Measurements from ENCODE around the gene TMEM176B.

Gene TMEM176B

DNA sequence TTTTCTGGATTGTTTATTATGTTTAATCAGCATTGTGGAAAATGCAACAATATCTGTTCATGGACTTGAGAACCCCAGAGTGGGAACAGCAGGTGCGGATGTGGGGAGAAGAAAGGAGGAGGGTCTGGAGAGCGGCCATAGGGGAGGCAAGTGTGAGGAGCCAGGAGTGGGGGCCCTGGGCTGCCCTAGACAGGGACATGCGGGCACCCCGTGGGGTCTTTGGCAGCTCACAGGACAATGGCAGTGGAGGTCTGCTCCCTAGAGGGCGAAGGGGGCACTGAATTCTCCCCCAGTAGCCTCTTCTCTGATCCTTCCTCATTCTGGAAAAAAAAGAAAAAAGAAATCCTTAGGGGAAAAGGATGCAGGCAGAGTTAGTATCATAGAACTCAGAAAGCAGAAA lies 8.9 kb downstream of the TMEM176B start:
- no peak overlapping the region for H3K27ac Mint-ChIP-seq

DNA sequence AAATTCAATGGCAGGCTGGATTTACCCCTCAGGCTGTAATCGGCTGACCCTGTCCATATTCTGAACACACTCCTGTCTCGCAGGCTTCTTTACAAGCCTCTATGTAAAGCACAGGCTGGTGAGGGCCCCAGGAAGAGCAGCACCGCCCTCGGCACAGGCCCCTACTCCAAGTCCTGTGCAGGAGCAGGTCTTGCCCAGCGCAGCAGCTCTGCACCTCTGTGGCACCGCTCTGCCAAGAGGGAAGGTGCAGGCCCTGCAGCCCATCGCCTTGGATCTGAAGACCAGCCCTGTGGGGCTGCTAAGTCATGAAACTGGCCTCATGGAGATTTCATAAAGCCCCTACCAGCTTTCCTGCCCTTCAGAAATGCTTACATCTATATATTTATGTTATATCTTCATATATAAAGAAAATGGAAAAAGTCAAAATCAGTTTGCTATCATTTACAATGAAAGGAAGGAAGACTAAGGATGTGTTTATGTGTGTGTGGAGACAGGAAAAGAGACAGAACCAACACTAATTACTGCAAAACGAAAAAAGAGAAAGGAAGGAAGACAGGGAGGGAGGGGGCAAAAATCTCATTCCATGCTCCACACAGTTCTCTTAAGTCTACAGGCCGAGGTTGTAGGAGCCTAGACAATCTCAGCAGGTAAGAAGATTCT lies 9.6 kb downstream of the TMEM176B start:
- H3K9me3 Mint-ChIP-seq: no peaks in the 10 kb centered on the region
- peaks cover 13% of the 10 kb centered on the region for H3K27me3 Mint-ChIP-seq (ENCODE audit: low read depth, poor library complexity)
- H3K4me3 Mint-ChIP-seq: no peak overlapping the region
- no peaks in the 10 kb centered on the region for H3K36me3 Mint-ChIP-seq (ENCODE audit: low read depth)
- H3K27ac Mint-ChIP-seq: no peak overlapping the region
- no peak for DNase-seq
- TF ChIP-seq, protein P1, sequence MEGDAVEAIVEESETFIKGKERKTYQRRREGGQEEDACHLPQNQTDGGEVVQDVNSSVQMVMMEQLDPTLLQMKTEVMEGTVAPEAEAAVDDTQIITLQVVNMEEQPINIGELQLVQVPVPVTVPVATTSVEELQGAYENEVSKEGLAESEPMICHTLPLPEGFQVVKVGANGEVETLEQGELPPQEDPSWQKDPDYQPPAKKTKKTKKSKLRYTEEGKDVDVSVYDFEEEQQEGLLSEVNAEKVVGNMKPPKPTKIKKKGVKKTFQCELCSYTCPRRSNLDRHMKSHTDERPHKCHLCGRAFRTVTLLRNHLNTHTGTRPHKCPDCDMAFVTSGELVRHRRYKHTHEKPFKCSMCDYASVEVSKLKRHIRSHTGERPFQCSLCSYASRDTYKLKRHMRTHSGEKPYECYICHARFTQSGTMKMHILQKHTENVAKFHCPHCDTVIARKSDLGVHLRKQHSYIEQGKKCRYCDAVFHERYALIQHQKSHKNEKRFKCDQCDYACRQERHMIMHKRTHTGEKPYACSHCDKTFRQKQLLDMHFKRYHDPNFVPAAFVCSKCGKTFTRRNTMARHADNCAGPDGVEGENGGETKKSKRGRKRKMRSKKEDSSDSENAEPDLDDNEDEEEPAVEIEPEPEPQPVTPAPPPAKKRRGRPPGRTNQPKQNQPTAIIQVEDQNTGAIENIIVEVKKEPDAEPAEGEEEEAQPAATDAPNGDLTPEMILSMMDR (IDR thresholded peaks at IDR 0.05): no peak
- H3K4me1 Mint-ChIP-seq: peaks cover 20% of the 10 kb centered on the region

More for the DNA sequence above, 8.9 kb downstream of the TMEM176B start:
- peaks cover 10% of the 10 kb centered on the region for H3K27me3 Mint-ChIP-seq (ENCODE audit: low read depth, poor library complexity)
- TF ChIP-seq, protein P1 (IDR thresholded peaks at IDR 0.05): no peak
- peaks cover 13% of the 10 kb centered on the region for H3K4me1 Mint-ChIP-seq
- H3K9me3 Mint-ChIP-seq: no peaks in the 10 kb centered on the region
- no peak overlapping the region for H3K4me3 Mint-ChIP-seq
- no peaks in the 10 kb centered on the region for H3K36me3 Mint-ChIP-seq (ENCODE audit: low read depth)
- DNase-seq: no peak

DNA sequence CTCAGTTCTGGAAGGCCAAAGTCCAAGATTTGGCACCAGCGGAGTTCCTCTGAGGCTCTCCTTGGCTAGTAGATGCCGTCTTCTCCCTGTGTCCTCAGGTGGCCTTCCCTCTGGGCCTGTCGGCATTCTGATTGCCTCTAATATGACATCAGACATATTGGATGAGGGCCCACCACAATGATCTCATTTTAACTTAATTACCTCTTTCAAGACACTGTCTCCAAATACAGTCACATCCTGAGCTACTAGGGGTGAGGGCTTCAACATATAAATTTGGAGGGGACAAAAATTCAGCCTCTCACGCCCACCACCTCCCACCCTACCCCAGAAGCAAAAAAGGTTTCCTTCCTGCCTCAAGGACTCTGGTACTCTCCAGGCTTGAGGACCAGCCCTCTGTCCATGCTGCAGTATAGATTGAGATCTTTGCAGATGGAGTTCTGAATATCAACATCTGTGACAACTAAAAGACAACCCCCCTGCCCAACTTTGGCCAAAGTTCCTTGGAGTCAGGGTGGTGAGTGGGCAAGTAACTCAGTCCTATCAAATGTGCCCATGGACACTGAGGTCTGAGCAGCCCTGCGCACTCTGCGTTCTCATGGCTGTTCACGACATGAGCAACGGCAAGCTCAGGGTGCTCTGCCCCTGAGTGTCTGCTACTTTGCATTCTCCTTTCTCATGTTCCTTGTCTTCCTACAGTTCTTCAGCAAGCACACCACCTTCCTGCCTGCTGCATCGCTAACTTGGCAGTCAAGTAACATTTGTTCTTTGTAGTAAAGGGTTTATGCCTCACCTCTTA lies 11.5 kb downstream of the TMEM176B start:
- DNase-seq: no peak
- TF ChIP-seq, protein P1 (IDR thresholded peaks at IDR 0.05): no peak
- H3K36me3 Mint-ChIP-seq (ENCODE audit: low read depth): no peaks in the 10 kb centered on the region
- H3K27ac Mint-ChIP-seq: no peak overlapping the region
- H3K4me3 Mint-ChIP-seq: no peak overlapping the region
- peaks cover 15% of the 10 kb centered on the region for H3K27me3 Mint-ChIP-seq (ENCODE audit: low read depth, poor library complexity)
- H3K9me3 Mint-ChIP-seq: no peaks in the 10 kb centered on the region
- H3K4me1 Mint-ChIP-seq: peaks cover 38% of the 10 kb centered on the region

DNA sequence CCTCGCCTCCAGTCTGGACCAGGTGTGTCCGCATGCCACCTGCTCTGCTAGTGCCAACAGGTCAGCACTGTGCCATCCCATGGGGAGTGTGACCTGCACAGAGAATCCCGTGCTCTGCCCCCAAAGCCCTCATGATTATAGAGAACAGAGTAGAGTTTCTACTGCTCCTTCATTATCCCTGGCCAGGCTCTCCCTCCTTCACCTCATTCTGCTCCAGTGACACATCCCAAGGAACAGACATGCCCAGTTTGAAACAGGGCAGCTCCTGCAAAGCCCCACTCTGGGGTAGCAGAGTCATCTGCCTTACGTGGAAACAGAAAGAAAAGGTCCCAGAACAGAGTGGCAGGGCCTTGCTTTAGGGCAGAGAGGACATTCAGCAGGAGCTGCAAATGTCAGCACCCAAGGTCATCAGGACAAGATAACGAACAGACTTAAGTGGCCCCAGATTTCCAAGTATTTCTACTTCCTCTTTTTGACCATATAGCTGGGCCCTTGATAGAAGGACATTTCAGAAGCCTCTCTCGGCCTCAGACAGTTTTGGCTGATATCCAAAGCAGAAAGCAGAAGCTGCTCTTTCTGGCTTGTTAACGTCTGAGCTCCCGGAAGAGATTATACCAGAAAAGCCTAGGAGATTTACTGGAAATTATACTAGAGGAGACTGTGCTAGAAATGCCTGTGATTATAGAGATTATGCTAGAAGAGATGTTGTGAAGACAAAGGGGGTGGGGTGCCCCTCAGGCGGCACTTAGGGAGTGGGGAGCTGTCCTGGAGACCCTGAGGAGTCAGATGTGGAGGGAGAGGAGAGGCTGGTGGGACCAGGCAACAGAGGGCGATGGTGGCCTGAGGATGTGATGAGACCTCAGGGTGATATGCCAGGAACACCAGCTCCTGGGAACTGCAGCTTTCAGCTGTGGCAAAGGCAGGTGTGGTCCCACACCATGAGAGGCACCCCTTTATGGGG lies 12.6 kb downstream of the TMEM176B start:
- Mint-ChIP-seq H3K4me1 (peaks cover 38% of the 10 kb centered on the region), H3K4me3 (no peak overlapping the region), H3K36me3 (ENCODE audit: low read depth) (no peaks in the 10 kb centered on the region), H3K27me3 (ENCODE audit: low read depth, poor library complexity) (peaks cover 15% of the 10 kb centered on the region), H3K27ac (peak overlapping the region; percentile 12), H3K9me3 (no peaks in the 10 kb centered on the region)
- TF ChIP-seq, protein P1 (IDR thresholded peaks at IDR 0.05): no peak
- DNase-seq: no peak

DNA sequence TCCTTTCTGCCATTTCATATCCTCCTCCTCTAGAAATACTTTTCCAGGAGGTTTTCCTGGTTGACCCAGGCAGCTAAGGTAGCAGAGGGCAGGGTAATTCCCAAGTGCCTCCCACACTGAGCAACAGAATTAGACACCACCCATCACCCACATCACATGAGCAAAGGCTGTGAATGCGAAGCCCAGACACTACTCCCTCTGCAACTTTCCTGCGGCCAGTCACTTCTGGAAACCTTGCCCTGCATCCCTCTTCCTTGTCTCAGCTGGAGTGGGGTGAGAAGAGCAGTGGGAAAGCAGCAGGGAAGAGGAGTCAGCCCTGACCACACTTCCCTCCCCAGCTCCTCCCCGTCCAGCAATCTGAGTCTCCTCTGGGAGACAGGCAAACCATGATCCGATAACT lies 15.2 kb downstream of the TMEM176B start:
- TF ChIP-seq, protein P1 (IDR thresholded peaks at IDR 0.05): no peak
- Mint-ChIP-seq H3K4me1 (peaks cover 47% of the 10 kb centered on the region), H3K36me3 (ENCODE audit: low read depth) (no peaks in the 10 kb centered on the region), H3K27me3 (ENCODE audit: low read depth, poor library complexity) (peaks cover 9% of the 10 kb centered on the region), H3K9me3 (no peaks in the 10 kb centered on the region), H3K27ac (peak overlapping the region; percentile 64), H3K4me3 (no peak overlapping the region)
- DNase-seq: no peak

Data from nephron progenitor cell (in vitro differentiated cells).